Hematopoietic multipotent progenitor cell treated with erythropoietin and hydrocortisone succinate and interleukin-3 and kit ligand, for 6 days (in vitro differentiated cells): ENCODE data around the gene GAMT.

Experiments used
- DNase-seq: peaks from one replicate; pipeline ENCODE4 v3.0.0-alpha.2; 2015

The GAMT gene

DNA sequence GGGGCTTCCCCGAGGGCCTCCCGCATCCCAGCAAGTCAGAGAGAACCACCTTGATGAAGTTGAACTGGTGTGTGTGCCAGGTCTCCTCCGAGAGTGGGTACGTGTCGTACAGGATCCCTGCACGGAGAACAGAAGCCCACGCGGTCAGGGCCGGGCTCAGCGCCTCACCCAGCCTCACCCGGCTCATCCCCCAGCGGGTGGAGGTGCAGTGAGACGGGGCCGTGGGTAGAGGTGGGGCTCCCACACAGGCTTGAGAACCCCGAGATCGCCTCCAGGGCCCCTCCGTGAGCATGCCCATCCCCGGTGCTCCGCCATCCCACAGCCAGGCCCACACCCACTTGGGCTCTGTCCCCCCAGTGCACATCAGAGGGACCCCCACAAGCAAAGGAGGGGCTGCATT lies 2.3 kb downstream of the GAMT start:
- DNase-seq, result no peak

- DNase-seq, result peak; percentile 32
Measured at GRCh38 chr19:1397838-1398237, 3.5 kb downstream of the GAMT start.

DNA sequence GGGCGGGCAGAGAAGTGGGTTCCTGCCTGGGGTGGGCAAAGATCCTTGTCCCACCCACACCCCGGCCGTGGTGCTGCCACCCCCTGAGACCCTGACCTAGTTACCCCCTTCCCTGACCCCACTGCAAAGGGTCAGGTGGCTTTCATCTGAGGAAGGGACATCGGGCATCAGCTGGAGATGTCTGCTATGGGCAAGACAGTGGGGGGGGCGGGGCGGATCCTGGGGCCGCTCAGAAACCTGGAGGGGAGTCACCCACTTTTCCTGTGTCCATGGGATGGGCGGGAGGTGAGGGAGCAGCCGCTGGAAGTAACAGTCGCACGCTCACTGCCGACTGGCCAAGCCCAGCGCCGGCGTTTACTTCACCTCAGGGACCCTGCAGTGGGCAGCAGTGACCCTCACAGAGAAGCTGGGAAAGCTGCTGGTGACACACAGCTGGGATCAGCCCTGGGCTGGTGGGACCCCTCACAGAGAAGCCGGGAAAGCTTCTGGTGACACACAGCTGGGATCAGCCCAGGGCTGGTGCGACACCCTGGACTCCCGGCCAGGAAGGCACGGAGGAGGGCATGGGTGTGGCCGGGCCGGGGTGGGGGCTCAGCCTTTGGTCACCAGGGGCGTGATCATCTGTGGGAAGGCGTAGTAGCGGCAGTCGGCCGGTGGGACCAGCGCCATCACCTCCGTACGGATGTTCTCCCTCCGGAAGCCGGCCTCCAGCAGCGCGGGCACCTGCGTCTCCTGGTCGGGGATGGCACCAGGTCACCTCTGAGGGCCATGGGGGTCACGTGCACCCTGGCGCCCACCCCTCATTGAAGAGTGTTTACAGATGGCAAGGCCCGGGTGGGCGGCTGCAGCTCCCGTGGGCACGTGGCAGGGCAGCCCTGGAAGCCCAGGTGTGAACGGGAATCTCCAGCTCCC lies 4.3 kb downstream of the GAMT start:
- DNase-seq, result no peak

- peak; percentile 71 for DNase-seq
Measured at GRCh38 chr19:1396019-1396767, 5.1 kb downstream of the GAMT start.

- no peak for DNase-seq
Measured at GRCh38 chr19:1395194-1396018, 5.9 kb downstream of the GAMT start.

DNA sequence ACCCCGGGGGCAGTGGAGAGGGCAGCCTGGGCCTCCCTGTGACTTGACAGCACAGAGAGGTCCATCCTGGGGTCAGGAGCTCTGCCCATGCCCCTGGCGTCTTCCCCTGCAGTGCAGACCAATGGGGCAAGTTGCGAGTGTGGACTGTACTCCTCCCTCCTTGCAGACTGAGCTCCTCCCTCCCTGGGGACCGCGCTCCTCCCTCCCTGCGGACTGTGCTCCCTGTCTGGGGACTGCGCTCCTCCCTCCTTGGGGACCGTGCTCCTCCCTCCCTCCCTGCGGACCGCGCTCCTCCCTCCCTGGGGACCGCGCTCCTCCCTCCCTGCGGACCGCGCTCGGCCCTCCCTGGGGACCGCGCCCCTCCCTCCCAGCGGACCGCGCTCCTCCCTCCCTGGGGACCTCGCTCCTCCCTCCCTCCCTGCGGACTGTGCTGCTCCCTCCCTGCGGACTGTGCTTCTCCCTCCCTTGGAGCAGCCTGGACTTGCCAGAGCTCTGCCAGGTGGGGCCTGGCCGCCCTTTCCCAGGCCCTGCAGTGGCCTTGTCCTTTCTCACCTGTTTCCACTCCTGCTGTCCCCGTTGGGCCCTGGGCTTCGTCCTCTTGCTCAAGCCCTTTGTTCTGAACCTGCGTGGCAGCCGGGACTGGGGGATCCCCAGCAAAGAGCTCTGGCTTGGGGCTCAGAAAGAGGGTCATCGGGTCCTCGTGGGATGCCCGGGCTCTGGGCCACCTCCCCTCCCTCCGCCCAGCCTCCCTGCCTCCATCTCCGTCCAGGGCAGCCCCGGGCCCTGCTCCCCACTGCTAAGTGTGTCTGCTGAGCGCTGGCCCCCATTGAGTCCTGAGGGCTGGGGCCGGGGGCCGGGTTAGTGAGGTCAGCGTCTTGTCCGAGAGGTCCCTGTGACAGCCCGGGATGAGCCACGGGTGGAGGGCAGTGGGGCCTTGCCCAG lies 6.8 kb downstream of the GAMT start:
- no peak for DNase-seq

GRCh38 chr19:1393841-1394240 lies 7.5 kb downstream of the GAMT start:
- DNase-seq, result no peak

DNA sequence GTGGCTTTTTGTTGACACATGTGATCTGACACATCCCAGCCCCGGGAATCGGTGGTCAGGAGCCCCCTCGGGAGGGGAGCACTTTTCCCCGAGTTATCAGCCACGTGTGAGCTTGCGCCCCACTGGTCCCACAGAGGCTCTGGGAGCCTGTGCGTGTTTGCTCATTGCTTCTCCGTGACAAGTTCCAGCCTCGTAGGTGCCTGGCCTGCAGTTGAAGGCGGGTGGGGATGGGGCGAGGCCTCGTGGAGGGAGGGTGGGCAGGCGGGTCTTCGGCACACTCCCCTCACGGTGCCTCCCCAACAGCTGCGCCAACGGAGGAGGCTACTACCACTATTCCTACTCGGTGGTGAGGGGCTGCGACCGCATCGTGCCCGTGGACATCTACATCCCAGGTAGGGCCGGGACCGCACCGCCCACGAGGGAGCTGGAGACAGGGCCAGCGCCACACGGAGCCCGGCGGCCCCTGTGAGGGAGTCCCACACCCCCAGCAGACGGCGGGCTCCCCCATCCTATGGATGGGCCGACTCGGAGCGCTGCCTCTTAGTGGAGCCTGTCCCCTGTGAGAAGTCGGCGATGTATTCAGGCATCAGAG lies 8.3 kb downstream of the GAMT start:
- no peak for DNase-seq

- DNase-seq, result no peak
Measured at GRCh38 chr19:1392407-1392806, 8.9 kb downstream of the GAMT start.

DNA sequence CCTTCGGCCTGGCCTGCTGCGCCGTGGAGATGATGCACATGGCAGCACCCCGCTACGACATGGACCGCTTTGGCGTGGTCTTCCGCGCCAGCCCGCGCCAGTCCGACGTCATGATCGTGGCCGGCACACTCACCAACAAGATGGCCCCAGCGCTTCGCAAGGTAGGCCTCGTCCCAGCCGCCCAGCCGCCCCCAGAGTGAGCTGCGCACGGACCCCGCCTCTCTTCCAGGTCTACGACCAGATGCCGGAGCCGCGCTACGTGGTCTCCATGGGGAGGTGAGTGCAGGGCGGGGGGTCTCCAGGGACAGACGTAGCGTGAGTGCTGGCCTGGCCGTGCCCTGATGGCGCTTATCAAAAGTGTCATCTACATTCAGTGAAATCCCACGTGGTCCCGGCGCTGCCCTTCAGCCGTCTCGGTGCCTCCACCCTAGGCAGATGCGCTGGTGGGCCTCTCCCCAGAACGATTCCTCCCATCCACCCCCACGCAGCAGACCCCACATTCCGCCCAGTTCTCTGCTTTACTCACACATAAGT lies 10.4 kb downstream of the GAMT start:
- no peak for DNase-seq

DNA sequence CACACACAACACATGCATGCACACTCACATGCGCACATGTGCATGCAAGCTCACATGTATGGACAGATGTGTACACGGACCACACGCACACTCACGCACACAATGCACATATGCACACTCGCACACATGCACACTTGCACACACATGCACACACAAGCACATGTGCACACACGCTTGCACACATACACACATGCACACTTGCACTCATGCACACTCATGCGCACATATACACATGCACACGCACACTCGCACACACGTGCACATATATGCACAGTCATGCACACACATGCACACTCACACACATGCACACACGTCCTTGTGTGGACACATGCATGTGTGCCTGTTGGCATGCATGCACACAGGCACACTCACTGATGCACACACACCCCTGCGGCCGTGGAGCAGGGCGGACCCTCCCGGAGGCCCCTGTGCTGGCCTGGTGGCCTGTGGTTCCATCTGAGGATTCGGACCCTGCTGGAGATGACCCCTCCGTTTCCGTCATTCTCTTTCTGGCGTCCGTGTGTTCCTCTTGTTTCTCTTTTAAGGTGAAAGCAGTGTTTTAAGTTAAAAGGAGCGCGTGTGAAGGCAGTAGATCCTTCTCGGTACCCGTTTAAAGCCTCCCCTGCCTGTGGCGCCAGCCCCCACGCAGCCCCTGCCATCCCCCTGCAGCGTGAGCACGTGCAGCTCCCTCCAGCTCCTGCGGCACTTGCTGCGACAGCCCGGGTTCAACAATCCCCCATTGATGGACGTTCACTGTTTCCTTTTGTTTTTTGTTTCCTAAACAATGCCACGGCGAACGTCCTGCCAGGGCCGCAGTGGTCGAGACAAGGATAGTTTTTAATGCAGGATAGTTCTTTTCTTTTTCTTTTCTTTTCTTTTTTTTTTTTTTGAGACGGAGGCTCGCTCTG lies 12.1 kb downstream of the GAMT start:
- DNase-seq, result no peak

DNA sequence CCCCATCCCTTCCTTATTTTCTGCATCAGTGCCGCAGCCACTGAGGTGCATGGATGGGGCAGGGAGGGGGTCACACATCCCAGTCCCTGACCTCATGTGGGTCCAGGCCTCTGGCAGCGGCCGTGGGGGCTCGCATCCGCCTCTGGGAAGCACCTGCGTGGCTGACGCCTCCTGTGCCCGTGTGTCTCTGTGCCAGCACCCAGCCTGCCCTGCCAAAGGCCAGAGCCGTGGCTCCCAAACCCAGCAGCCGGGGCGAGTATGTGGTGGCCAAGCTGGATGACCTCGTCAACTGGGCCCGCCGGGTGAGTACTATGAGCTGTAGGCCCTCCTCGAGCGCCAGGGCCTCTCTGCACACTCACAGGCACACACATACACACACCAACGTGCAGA lies 12.7 kb downstream of the GAMT start:
- no peak for DNase-seq

DNA sequence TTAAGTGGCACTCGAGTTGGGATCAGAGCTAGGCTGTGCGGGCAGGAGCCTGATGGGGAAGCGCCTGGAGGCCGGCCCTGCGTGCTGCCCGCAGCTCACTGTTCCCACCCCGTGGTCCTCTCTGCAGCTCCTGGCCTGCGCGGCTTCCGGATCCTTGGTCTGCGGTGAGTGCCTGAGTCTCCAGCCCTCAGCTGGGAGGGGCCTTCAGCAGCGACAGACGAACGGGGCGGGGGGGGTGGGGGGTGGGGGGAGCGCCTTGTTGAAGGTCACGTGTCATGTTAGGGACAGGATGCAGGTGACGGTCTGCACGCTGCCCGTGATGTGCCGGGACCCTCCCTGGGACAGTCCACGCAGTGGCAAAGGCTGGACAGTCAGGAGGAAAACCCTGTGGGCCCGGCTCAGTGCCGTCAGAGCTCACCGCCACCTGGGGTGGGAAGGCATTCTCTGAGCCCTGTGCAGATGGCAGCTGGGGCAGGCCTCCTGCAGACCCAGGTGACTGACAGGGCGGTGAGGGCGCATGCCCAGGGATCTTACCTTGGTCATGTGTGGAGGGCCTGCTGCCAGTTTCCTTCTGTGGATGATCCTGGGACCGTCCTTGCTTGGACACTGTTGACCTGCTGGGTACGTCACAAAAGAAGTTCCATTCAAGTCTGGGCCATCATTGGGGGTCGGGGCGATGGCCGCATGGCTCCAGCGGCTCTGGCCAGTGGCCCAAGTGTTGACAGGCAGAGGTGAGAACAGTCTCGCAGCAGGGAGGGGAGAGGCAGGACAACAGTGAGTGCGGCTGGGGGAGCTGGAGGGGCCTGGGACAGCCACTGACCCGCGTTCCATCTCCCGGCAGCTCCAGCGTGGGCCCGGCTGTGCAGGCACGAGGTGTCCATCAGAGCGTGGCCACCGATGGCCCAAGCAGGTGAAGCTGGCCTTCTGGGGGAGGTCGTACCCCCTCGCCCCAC lies 13.4 kb downstream of the GAMT start:
- DNase-seq, result no peak

- DNase-seq, result no peak
Measured at GRCh38 chr19:1386945-1387683, 14.2 kb downstream of the GAMT start.

DNA sequence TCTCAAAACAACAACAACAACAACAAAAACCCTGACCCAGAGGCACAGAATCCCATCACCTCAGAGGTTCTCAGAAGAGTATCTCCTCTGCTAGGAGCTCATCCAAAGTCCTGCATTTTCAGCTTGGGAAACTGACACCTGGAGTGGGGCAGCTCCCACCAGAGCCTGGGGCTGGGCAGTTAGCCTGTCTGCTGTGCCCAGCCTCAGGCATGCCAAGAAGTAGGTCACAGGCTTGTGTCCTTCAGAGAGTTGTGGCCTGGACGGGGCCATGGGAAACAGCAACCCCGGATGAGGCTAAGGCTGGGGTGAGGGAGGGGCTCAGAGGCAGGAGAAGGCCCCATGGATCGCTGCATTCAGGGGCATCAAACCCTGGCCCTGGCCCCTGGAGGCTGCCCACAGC lies 15.5 kb downstream of the GAMT start:
- no peak for DNase-seq

- DNase-seq, result peak; percentile 50
Measured at GRCh38 chr19:1384478-1385110, 16.7 kb downstream of the GAMT start.

DNA sequence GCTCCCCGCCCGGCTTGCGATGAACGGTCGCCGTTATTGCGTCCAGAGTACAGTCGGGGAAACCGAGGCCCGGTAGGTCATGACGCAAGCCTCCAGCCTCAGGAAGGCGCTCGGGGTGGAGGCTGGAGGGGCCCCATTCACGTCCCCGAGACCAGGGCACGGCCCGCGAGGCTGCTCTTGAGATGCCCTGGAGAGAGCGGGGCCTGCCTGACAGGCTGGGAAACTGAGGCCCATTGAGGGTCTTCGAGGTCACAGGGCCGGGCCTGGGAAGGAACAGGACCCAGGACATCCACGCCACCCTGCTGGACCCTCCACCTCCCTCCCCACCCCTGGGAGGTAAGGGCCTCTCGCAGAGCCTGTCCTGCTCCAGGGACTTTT lies 17.3 kb downstream of the GAMT start:
- DNase-seq, result no peak
